Activated CD8-positive, alpha-beta T cell treated with anti-CD3 and anti-CD28 coated beads, Interleukin-2, amount 10 ng/mL, durations not matched to agents 7 days and 5 days (primary cell): ENCODE measurements around the gene CD109. TPM values are rescaled to one million over a fixed set of nuclear protein-coding genes. Genes with fewer than 3 reads are reported as not detected.
"Not testable (repeated sequence)": the region's sequence is repeated elsewhere in the genome, so short reads cannot be mapped to it uniquely, and the experiment has no call there.

Experiments used
- ATAC-seq: fragments of 150-1000 bp; cut with Tn5 transposase; one replicate; pipeline ENCODE4 v1.10.0; 2021; ENCODE audit warnings: moderate library complexity
- CTCF ChIA-PET: fragments of 350-600 bp; sonication (Branson Sonifier 250); formaldehyde crosslinking; loops from one replicate; lab custom pipeline; 2021; ENCODE audit warnings: antibody characterized with exemption; lab: Charles Lee
- POLR2A ChIA-PET: fragments of 350-600 bp; sonication (Branson Sonifier 250); formaldehyde crosslinking; loops from one replicate; lab custom pipeline; 2021; ENCODE audit warnings: antibody characterized with exemption; lab: Charles Lee
- DNase-seq: peaks from one replicate; pipeline ENCODE4 v3.0.0-alpha.2; 2020
- H3K27ac Mint-ChIP-seq: one replicate; pipeline ENCODE4 v1.8.0; 2021; ENCODE audit warnings: mild to moderate bottlenecking, mixed read lengths
- H3K27me3 Mint-ChIP-seq: one replicate; pipeline ENCODE4 v1.8.0; 2021; ENCODE audit warnings: low read depth, mixed read lengths
- H3K36me3 Mint-ChIP-seq: one replicate; pipeline ENCODE4 v1.8.0; 2021; ENCODE audit warnings: low read depth, mixed read lengths
- H3K4me1 Mint-ChIP-seq: one replicate; pipeline ENCODE4 v1.8.0; 2021; ENCODE audit warnings: low read depth, mixed read lengths
- H3K4me3 Mint-ChIP-seq: one replicate; pipeline ENCODE4 v1.8.0; 2021; ENCODE audit warnings: mild to moderate bottlenecking, mixed read lengths
- H3K9me3 Mint-ChIP-seq: one replicate; pipeline ENCODE4 v1.8.0; 2022; ENCODE audit warnings: mixed read lengths; ENCODE audit not compliant: insufficient read depth
- total RNA-seq, 2 experiments: library from RNA; stranded (reverse); gene quantifications; one replicate each; pipeline ENCODE4 v1.2.3, GENCODE V29; 2021

The CD109 gene
- total RNA-seq, 2 experiments from 2014 or later, result 4.4 to 5.0 TPM

DNA sequence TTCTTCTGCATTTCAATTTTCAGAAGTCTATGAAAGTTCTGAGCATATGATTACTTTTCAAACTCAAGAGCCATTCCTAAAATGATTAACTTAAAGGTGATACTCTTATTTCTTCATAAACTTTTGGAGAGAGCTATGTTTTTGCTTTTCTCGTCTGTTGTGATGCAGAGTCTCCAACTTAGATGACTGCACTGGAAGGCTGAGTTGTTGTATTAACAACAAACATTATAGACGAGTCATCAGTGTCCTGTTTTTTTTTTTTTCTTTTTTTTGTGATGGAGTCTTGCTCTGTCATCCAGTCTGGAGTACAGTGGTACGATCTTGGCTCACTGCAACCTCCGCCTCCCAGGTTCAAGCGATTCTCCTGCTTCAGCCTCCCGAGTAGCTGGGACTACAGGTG, 101.9 kb downstream of the CD109 start:
- CTCF ChIA-PET, result interaction anchor here (1.4 kb wide), 1 partner anchor 1411 kb away, joined by 4 read pairs; no protein-coding TSS in a partner anchor
- POLR2A ChIA-PET, result no interaction called here
- no peaks in the 10 kb centered on the region for H3K27me3 Mint-ChIP-seq
- H3K9me3 Mint-ChIP-seq, result no peaks in the 10 kb centered on the region
- no peak overlapping the region for H3K4me3 Mint-ChIP-seq
- no peak for DNase-seq
- no peak overlapping the region for H3K27ac Mint-ChIP-seq
- no peaks in the 10 kb centered on the region for H3K36me3 Mint-ChIP-seq
- H3K4me1 Mint-ChIP-seq, result no peaks in the 10 kb centered on the region
- no peak for ATAC-seq

DNA sequence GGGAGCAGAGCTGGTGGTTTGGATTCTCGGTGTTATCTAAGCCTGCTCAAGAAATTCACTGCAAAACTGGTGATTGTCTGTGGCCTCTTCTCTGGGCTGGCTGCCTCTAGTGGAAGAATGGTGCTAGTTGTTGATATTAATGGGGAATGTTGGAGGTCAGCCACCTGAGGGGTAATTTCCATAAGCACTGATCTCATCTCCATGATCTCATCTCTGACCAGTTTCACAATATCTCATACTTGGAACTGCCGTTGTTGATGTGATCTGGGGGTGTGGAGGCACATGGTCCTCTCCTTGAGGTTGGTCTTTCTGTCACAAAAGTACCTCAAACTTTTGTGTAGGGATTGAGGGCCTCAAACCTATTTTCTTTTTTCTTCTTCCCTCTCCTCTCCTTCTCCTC, 102.6 kb downstream of the CD109 start:
- no peak overlapping the region for H3K27ac Mint-ChIP-seq
- ATAC-seq (no peak), DNase-seq (no peak)
- H3K9me3 Mint-ChIP-seq, result no peaks in the 10 kb centered on the region
- ChIA-PET POLR2A (no interaction called here), CTCF (no interaction called here)
- H3K4me1 Mint-ChIP-seq, result no peaks in the 10 kb centered on the region
- no peaks in the 10 kb centered on the region for H3K27me3 Mint-ChIP-seq
- no peak overlapping the region for H3K4me3 Mint-ChIP-seq
- H3K36me3 Mint-ChIP-seq, result no peaks in the 10 kb centered on the region

DNA sequence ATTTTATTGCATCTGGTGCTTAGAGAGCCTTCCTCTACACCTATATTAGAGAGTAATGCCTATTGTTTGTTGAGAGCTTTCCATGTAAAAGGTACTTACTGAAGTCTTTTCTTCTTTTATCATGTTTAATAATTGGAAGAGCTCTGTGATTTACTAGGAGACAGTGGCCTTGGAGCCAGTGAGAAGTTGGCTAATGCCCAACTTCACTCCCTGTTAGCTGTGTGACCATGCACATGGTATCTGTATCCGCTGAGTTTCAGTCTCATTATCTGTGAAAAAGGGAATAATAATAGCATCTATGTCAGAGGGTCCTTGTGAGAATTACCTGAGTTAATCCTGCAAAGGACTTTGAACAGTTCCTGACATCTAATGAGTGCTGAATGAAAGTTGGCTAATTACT, 105.0 kb downstream of the CD109 start:
- ChIA-PET POLR2A (no interaction called here), CTCF (no interaction called here)
- Mint-ChIP-seq H3K4me1 (no peaks in the 10 kb centered on the region), H3K9me3 (no peaks in the 10 kb centered on the region), H3K27me3 (no peaks in the 10 kb centered on the region), H3K27ac (no peak overlapping the region), H3K36me3 (no peaks in the 10 kb centered on the region), H3K4me3 (no peak overlapping the region)
- no peak for DNase-seq
- no peak for ATAC-seq

DNA sequence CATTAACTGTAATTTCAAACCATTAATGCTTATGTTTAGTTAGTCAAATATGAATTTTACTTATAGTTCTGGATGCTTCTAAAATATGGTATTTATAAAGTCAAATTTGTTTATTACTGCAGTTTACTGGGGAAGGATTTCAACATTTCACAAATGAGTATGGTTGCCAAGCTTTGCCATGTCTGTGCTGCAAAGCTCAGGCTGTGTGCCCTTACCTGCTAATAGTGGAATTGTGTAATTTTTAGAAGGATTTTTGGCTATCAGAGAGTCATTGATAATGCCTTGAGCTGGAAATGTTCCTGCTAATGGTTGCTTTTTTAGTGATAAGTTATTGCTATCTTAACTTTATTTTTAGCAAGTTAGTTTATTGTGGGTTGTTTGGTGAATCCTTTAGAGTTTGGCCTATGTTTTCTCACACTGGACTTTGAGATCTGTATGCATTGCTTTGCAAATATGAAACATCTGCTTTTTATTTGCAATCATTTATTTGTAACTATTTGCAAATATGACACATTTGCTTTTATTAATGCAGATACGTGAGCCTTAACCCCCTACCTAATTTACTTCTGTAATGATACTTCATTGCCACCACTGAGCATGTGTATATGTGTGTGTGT, 105.8 kb downstream of the CD109 start:
- Mint-ChIP-seq H3K27ac (no peak overlapping the region), H3K4me3 (no peak overlapping the region), H3K36me3 (no peaks in the 10 kb centered on the region), H3K9me3 (no peaks in the 10 kb centered on the region), H3K4me1 (no peaks in the 10 kb centered on the region), H3K27me3 (no peaks in the 10 kb centered on the region)
- ChIA-PET POLR2A (no interaction called here), CTCF (no interaction called here)
- no peak for DNase-seq
- no peak for ATAC-seq

DNA sequence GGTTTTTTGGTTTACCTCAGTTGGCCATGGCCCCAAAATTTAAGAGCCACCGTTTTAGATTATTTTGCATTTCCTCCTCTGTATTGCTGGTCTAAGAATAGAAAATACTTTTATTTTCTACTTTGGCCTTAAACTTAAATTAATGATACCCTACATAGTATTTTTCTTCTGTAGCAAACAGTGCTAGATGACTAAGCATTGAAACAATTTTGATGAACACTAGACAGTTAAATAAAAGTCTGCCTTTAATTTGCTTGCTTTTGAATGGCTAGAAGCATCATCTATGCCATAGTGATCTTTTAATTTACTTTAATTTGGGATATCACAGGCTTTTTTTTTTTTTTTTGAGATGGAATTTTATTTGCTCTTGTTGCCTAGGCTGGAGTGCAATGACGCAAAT, 106.4 kb downstream of the CD109 start:
- ATAC-seq (no peak), DNase-seq (no peak)
- no peaks in the 10 kb centered on the region for H3K36me3 Mint-ChIP-seq
- H3K27ac Mint-ChIP-seq, result no peak overlapping the region
- H3K4me3 Mint-ChIP-seq, result no peak overlapping the region
- ChIA-PET CTCF (no interaction called here), POLR2A (no interaction called here)
- no peaks in the 10 kb centered on the region for H3K9me3 Mint-ChIP-seq
- H3K27me3 Mint-ChIP-seq, result no peaks in the 10 kb centered on the region
- no peaks in the 10 kb centered on the region for H3K4me1 Mint-ChIP-seq

DNA sequence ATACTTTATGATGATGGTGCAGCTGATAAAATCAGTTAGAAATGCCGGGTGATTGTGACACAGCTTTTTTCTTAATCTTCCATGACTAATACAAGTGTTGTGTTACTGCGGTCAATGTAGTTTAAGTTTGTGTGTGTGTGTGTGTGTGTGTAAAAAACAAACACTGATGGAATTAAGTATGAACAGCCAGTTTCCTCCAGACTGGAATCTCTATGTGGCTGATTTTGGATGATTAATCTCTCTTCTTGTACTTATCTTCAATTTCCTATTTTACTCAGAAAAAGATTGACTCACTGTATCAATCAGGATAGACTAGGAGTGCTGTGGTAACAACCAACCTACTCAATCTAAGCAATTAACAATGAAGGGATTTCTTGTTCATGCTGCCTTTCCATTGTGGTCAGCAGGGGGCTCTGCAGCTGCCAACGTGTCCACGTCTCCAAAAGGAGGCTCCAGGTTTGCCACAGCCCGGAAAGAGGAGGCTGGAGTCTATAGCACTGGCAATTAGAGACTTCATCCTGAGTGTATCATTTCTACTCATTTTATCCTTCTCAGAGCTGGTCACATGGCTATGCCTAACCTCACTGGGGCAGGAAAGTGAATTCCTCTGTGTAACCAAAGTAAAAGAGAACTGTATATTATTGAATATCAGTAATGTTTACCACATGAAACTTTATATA, 107.7 kb downstream of the CD109 start:
- Mint-ChIP-seq H3K4me3 (no peak overlapping the region), H3K27me3 (no peaks in the 10 kb centered on the region), H3K4me1 (no peaks in the 10 kb centered on the region), H3K36me3 (no peaks in the 10 kb centered on the region), H3K9me3 (no peaks in the 10 kb centered on the region), H3K27ac (no peak overlapping the region)
- CTCF ChIA-PET, result no interaction called here
- DNase-seq, result no peak
- ATAC-seq, result no peak
- POLR2A ChIA-PET, result no interaction called here

DNA sequence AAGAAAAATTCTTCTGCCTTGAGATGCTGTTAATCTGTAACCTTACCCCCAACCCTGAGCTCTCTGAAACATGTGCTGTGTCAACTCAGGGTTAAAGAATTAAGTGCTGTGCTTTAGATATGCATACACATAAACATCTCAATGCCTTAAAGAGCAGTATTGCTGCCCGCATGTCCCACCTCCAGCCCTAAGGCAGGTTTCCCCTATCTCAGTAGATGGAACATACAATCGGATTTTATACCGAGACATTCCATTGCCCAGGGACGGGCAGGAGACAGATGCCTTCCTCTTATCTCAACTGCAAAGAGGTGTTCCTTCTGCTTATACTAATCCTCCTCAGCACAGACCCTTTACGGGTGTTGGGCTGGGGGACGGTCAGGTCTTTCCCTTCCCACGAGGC, 109.2 kb downstream of the CD109 start:
- H3K27me3 Mint-ChIP-seq, POLR2A ChIA-PET, H3K27ac Mint-ChIP-seq, H3K4me3 Mint-ChIP-seq, H3K4me1 Mint-ChIP-seq, H3K9me3 Mint-ChIP-seq, DNase-seq, H3K36me3 Mint-ChIP-seq, ATAC-seq, CTCF ChIA-PET: not testable (repeated sequence)

DNA sequence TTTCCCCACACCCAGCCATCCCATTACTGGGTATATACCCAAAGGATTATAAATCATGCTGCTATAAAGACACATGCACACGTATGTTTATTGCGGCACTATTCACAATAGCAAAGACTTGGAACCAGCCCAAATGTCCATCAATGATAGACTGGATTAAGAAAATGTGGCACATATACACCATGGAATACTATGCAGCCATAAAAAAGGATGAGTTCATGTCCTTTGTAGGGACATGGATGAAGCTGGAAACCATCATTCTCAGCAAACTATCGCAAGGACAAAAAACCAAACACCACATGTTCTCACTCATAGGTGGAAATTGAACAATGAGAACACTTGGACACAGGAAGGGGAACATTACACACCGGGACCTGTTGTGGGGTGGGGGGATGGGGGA, 110.0 kb downstream of the CD109 start:
- H3K27ac Mint-ChIP-seq, H3K4me3 Mint-ChIP-seq, H3K36me3 Mint-ChIP-seq, H3K4me1 Mint-ChIP-seq, ATAC-seq, POLR2A ChIA-PET, H3K27me3 Mint-ChIP-seq, DNase-seq, H3K9me3 Mint-ChIP-seq: not testable (repeated sequence)
- CTCF ChIA-PET, result interaction anchor here (1.9 kb wide), 1 partner anchor 73 kb away, joined by 5 read pairs; no protein-coding TSS in a partner anchor

DNA sequence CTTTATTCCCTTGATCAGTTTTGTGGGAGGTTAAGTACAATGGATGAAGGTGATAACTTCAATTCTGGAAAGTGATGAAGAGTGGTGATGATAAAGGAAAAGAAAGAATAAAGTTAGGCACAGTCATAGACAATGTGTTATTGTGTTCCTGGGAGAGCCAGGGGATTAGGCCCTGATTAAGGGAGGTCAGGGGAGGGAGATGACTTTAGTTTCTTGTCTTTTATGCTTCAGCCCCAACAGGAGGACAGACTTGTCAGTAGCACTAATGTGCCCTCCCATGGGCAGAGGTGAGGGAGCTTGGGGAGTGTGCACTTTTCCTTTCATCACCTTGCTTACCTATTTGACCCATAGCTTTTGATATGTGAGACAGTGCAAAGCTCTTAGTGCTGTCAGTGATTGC, 115.7 kb downstream of the CD109 start:
- H3K4me3 Mint-ChIP-seq, result no peak overlapping the region
- no peak for ATAC-seq
- DNase-seq, result no peak
- ChIA-PET POLR2A (no interaction called here), CTCF (interaction anchor here (0.7 kb wide), 1 partner anchor 72 kb away, joined by 3 read pairs; no protein-coding TSS in a partner anchor)
- H3K9me3 Mint-ChIP-seq, result no peaks in the 10 kb centered on the region
- no peak overlapping the region for H3K27ac Mint-ChIP-seq
- no peaks in the 10 kb centered on the region for H3K27me3 Mint-ChIP-seq
- no peaks in the 10 kb centered on the region for H3K4me1 Mint-ChIP-seq
- peaks cover 2% of the 10 kb centered on the region for H3K36me3 Mint-ChIP-seq

DNA sequence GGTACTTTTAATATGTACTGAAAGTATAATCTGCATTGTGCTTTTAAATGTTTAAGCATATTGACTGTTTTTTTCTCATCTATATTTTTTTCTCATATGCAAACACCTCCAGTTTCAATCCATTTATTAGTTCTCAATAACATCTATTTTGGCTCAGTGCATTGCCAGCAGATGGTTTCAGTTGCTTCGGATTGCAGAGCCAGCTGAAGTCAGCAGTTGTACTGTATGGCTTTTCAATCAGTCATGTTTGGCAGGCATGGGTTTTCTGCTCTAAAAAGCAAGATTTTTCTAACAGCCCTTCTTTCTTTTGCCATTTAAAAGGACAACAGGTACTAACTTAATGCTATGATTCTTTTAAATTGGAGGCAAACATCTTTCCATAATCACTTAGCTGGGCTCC, 121.2 kb downstream of the CD109 start:
- Mint-ChIP-seq H3K4me3 (no peak overlapping the region), H3K27ac (no peak overlapping the region), H3K4me1 (no peaks in the 10 kb centered on the region), H3K9me3 (no peaks in the 10 kb centered on the region), H3K27me3 (no peaks in the 10 kb centered on the region), H3K36me3 (peaks cover 7% of the 10 kb centered on the region)
- no peak for DNase-seq
- ATAC-seq, result no peak
- CTCF ChIA-PET, result no interaction called here
- POLR2A ChIA-PET, result no interaction called here

DNA sequence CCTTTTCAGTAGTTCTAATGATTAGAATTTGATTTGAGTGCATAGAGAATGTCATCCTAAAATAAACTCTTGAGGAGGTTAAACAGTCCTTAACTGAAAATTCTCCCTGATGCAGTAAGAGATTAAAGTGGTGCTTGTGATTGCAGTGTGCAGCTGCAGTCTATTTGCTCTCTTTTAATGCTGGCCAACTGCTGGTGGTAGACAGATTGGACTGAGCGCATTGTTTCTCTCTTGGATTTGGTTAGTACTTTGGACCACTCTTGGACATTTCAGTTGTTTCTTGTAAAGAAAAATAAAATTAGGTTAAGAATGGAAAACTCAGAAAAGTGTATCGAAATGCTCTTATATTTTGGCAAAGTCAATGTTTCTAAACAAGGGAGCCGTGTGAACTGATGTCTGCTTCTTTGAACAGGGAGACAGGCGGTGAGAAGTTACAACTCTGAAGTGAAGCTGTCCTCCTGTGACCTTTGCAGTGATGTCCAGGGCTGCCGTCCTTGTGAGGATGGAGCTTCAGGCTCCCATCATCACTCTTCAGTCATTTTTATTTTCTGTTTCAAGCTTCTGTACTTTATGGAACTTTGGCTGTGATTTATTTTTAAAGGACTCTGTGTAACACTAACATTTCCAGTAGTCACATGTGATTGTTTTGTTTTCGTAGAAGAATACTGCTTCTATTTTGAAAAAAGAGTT, 127.2 kb downstream of the CD109 start:
- no peak for ATAC-seq
- DNase-seq, result no peak
- ChIA-PET CTCF (no interaction called here), POLR2A (no interaction called here)
- Mint-ChIP-seq H3K36me3 (peaks cover 7% of the 10 kb centered on the region), H3K27me3 (no peaks in the 10 kb centered on the region), H3K4me1 (no peaks in the 10 kb centered on the region), H3K9me3 (no peaks in the 10 kb centered on the region), H3K4me3 (no peak overlapping the region), H3K27ac (no peak overlapping the region)

DNA sequence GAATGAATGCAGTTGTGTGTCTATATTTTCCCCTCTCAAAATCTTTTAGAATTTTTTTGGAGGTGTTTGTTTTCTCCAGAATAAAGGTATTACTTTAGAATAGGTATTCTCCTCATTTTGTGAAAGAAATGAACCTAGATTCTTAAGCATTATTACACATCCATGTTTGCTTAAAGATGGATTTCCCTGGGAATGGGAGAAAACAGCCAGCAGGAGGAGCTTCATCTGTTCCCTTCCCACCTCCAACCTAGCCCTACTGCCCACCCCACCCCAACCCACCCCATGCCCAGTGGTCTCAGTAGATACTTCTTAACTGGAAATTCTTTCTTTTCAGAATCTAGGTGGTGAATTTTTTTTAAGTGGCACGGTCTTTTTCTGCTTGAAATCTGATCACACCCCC, 127.8 kb downstream of the CD109 start:
- Mint-ChIP-seq H3K4me3 (no peak overlapping the region), H3K9me3 (no peaks in the 10 kb centered on the region), H3K4me1 (no peaks in the 10 kb centered on the region), H3K36me3 (peaks cover 7% of the 10 kb centered on the region), H3K27ac (no peak overlapping the region), H3K27me3 (no peaks in the 10 kb centered on the region)
- CTCF ChIA-PET, result no interaction called here
- POLR2A ChIA-PET, result no interaction called here
- DNase-seq (no peak), ATAC-seq (no peak)
